ENCODE results near the gene RASSF4.

RASSF4 gene

GRCh38 chr10:44989597-44990301, 30.1 kb downstream of the RASSF4 start:
- no peak for DNase-seq (ENCODE audit: low read depth)

- DNase-seq (ENCODE audit: low read depth) = no peak
Measured at GRCh38 chr10:44990302-44990655, 30.7 kb downstream of the RASSF4 start.

- no peak for DNase-seq (ENCODE audit: low read depth)
Measured at GRCh38 chr10:44990965-44991364, 31.4 kb downstream of the RASSF4 start.

- DNase-seq (ENCODE audit: low read depth) = no peak
Measured at GRCh38 chr10:44991571-44991970, 32.0 kb downstream of the RASSF4 start.

GRCh38 chr10:44992070-44992731, 32.6 kb downstream of the RASSF4 start:
- DNase-seq (ENCODE audit: low read depth) = no peak

- DNase-seq (ENCODE audit: low read depth) = no peak
Measured at GRCh38 chr10:44992732-44993225, 33.2 kb downstream of the RASSF4 start.

- no peak for DNase-seq (ENCODE audit: low read depth)
Measured at GRCh38 chr10:44993226-44993921, 33.8 kb downstream of the RASSF4 start.

GRCh38 chr10:44993922-44994751, 34.5 kb downstream of the RASSF4 start:
- no peak for DNase-seq (ENCODE audit: low read depth)

GRCh38 chr10:44994752-44995530, 35.3 kb downstream of the RASSF4 start:
- DNase-seq (ENCODE audit: low read depth) = no peak

GRCh38 chr10:44995581-44995913, 35.9 kb downstream of the RASSF4 start:
- no peak for DNase-seq (ENCODE audit: low read depth)

- no peak for DNase-seq (ENCODE audit: low read depth)
Measured at GRCh38 chr10:44995914-44996669, 36.5 kb downstream of the RASSF4 start.

- no peak for DNase-seq (ENCODE audit: low read depth)
Measured at GRCh38 chr10:44997105-44997748, 37.6 kb downstream of the RASSF4 start.

GRCh38 chr10:44998146-44998631, 38.6 kb downstream of the RASSF4 start:
- no peak for DNase-seq (ENCODE audit: low read depth)

- DNase-seq (ENCODE audit: low read depth) = no peak
Measured at GRCh38 chr10:45000138-45000751, 40.6 kb downstream of the RASSF4 start.

- DNase-seq (ENCODE audit: low read depth) = peak; percentile 40
Measured at GRCh38 chr10:45000752-45001380, 41.3 kb downstream of the RASSF4 start, which contains the start of gene ZNF22. TSS of gene ZNF22 (plus strand) at chr10:45000923. CDS start at chr10:45003369, 2,446 bp downstream.

- DNase-seq (ENCODE audit: low read depth) = peak; percentile 9
Measured at GRCh38 chr10:45001381-45002148, 42.0 kb downstream of the RASSF4 start.

GRCh38 chr10:45003432-45004000, 43.9 kb downstream of the RASSF4 start:
- no peak for DNase-seq (ENCODE audit: low read depth)

- DNase-seq (ENCODE audit: low read depth) = no peak
Measured at GRCh38 chr10:45004661-45005060, 45.1 kb downstream of the RASSF4 start.

All from stimulated activated CD8-positive, alpha-beta memory T cell treated with anti-CD3 and anti-CD28 coated beads, Interleukin-7, amount 100 ng/mL, for 24 hours (primary cell).